Retinal pigment epithelial cell (primary cell): ENCODE results near the gene CHCHD10.

Experiments used
- DNase-seq: peaks from one replicate; pipeline ENCODE4 v3.0.0-alpha.2; 2010; ENCODE audit warnings: low read depth
- H3K4me3 ChIP-seq: 2 replicates; pipeline ENCODE4 v1.5.1; 2011; ENCODE audit warnings: mild to moderate bottlenecking, low read length, control low read depth, moderate library complexity
- TF ChIP-seq, protein P1 (sequence below): conservative IDR thresholded peaks from 2 replicates; pipeline ENCODE4 v1.5.1; 2011; ENCODE audit warnings: low read depth, low read length, control low read depth, inconsistent platforms

The CHCHD10 gene

DNA sequence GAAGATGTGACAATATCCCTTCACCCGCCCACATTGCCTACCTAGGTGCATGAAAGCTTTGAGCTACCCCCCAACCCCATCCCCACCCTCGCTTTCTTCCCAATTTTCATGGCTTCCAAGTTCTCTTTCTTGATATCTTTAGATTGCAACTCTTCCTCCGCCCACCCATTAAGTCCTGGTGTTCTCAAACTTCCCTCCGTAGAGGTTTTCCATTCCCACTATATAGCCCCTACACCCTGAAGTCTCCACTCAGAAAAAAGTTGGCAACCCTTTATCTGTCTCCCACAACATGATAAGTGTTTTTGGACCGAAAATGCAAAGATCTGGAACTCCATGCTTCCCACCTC is 17.4 kb downstream of the CHCHD10 start:
- TF ChIP-seq, protein P1, sequence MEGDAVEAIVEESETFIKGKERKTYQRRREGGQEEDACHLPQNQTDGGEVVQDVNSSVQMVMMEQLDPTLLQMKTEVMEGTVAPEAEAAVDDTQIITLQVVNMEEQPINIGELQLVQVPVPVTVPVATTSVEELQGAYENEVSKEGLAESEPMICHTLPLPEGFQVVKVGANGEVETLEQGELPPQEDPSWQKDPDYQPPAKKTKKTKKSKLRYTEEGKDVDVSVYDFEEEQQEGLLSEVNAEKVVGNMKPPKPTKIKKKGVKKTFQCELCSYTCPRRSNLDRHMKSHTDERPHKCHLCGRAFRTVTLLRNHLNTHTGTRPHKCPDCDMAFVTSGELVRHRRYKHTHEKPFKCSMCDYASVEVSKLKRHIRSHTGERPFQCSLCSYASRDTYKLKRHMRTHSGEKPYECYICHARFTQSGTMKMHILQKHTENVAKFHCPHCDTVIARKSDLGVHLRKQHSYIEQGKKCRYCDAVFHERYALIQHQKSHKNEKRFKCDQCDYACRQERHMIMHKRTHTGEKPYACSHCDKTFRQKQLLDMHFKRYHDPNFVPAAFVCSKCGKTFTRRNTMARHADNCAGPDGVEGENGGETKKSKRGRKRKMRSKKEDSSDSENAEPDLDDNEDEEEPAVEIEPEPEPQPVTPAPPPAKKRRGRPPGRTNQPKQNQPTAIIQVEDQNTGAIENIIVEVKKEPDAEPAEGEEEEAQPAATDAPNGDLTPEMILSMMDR: no peak
- DNase-seq: no peak
- peak overlapping the region; percentile 77 for H3K4me3 ChIP-seq

DNA sequence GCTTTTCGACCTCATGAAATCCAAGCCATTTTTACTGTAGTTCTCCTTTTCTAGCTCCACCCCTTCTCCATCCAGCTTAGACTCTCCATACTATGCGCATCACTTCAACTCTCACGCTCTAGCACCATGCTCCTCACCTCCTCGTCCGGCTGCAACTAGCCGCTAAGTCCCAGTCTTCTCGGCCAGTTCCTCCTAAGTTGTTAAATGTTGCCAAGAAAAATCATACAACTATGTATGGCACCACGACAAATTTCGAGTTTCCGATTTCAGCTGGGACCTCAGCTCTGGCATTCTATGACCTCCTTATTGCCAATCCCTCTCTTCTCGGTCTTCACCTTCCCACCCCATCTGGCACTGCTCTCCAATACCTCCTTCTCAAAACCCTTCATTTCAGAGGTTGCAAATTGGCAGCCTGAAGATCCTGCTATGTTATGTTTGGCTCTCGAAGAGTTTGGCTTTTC is 17.9 kb downstream of the CHCHD10 start:
- H3K4me3 ChIP-seq: no peak overlapping the region
- TF ChIP-seq, protein P1: no peak
- no peak for DNase-seq

DNA sequence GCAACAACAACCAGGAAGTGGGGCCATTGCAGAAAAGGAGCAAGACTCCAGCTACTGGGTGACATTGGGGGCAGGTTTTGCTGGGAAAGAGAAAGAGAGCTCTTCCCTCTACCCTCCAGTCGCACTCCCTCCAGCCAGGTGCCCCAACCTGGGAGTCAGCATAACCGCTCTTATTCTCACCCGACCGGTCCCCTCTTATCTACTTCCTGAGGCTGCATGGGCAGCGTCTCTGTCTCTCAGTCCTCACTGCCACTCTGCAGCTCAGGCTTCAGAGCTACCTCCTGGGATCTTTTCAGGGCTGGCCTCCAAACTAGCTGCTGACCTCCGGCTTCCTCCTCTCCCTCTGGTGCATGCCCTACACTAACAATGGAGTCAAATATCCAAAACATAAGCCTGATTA is 22.0 kb downstream of the CHCHD10 start:
- H3K4me3 ChIP-seq: no peak overlapping the region
- TF ChIP-seq, protein P1: no peak
- no peak for DNase-seq

DNA sequence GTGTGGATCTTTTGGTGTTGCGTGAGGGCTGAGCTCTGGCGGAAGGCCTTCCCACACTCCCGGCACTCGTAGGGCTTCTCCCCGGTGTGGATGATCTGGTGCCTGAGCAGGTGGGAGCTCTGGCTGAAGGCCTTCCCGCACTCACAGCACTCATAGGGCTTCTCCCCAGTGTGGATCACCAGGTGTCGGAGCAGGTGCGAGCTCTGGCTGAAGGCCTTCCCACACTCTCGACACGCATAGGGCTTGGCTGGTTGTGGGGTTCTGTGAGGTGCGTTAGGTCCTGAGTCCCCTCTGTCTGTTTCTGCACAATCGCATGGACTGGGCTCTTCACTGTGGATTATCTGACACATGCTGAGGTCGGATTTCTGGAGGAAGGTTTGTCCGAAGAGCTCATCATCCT is 23.3 kb downstream of the CHCHD10 start:
- DNase-seq: no peak
- H3K4me3 ChIP-seq: no peak overlapping the region
- TF ChIP-seq, protein P1: no peak

DNA sequence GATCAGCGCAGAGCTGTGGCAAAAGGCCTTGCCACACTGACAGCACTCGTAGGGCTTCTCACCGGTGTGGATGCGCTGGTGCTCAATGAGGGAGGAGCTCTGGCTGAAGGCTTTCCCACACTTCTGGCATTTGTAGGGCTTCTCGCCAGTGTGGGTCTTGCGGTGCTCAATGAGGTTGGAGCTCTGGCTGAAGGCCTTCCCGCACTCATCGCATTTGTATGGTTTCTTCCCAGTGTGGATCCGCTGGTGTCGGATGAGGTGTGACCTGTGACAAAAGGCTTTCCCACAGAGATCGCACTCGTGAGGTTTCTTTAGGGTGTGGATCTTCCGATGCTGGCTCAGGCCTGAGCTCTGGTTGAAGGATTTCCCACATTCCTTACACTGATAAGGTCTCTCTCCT is 23.8 kb downstream of the CHCHD10 start:
- TF ChIP-seq, protein P1: no peak
- no peak for DNase-seq
- no peak overlapping the region for H3K4me3 ChIP-seq

DNA sequence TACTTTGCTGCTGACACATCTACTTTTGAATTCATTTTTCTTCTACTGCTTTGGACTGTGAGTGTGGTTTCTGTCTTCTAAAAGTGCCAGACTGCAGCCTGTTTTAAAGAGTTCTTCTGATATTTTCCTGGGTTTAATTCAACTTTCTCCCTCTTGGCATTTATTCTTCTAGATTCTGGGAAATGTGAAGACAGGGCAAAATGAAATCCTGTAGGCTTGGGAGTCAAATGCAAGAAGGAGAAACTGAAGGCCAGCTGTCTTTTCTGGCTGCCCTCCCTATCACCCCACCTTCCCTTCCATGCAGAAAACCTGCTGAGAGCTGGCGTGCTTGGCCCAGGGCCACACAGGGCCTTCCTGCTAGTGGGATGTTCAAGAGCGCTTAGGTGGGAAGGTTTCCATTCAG is 24.5 kb downstream of the CHCHD10 start:
- TF ChIP-seq, protein P1: no peak
- no peak for DNase-seq
- no peak overlapping the region for H3K4me3 ChIP-seq

DNA sequence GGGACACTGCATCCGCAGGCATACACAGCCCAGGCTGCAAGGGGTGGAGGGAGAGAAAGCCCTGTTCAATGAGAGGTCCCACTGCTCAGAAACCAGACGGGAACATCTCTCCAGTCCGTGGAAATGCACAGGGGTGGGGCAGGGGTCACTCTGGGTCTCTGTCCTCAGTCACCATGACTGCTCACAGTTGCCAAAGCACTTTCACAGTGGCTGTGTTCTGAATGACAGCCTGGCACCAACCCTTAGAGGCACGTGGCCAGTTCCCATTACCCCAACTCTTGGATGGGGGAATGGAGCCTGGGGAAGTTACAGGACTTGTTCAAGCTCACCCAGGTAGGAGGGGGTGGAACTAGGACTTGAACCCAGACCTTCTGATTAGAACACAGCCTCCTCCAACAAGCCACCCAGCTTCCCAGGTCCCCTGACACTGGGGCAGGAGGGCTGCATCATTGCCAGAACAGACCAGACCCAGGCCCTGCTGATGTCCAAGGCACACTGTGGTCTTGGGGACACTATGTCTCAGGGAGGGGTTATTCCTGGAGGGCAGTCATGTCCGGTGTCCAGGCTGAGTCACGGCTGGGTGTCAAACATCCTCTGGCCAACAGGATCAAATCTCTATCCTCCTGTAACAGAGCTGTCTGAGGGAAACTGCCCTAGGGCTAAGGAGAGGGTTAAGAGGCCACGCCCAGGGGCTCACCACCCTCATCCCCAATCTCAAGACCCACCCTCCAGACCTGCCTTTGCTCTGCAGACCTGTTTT is 25.1 kb downstream of the CHCHD10 start:
- TF ChIP-seq, protein P1: no peak
- no peak overlapping the region for H3K4me3 ChIP-seq
- DNase-seq: no peak
